ENCODE measurements around the gene QARS1.

DNA sequence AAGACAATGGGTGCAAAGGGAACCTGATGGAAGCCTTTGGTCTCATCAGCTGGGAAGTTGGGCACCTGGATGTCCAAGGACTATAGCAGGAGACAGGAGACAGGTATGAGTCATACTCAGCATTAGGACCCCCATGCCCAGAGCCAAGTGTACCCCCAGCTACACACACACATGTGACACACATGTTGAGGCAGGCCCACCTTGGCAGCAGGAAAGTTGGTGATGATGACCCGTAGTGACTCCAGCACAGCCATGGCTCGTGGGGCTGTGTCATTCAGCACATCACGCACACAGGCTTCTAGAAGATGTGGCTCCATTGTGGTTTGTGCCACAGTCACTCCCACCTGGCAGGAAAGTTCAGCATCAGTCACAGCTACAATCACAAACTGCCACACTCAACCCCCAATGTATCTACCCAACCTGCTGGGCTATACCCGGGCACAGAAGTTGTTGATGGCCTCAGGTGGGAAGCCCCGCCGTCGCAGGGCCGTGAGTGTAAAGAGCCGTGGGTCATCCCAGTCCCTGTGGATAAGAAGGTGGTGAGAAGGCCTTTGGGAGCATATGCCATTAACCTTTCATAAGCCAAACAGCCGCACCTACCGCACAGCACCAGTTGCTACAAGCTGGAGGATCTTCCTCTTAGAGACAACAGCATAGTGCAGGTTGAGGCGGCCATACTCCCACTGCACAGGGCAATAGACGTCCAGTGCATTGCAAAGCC is 5.5 kb downstream of the QARS1 start:
- TF ChIP-seq SUZ12 (IDR thresholded peaks at IDR 0.05; ENCODE audit: extremely low read depth, insufficient read depth, insufficient read length) (no peak), YY1 (IDR thresholded peaks at IDR 0.05; ENCODE audit: insufficient read depth, insufficient read length) (no peak), ZNF274 (IDR thresholded peaks at IDR 0.05; ENCODE audit: low read depth, low read length) (no peak)
